H1 (cell line): ENCODE data around the gene SPINT1. TPM values are rescaled to one million over a fixed set of nuclear protein-coding genes. Genes with fewer than 3 reads are reported as not detected.

Experiments used
- CTCF ChIA-PET: fragments of 300-600 bp; sonication (Branson Sonifier 250); formaldehyde crosslinking; loops from one replicate; lab custom pipeline; 2021; ENCODE audit not compliant: partially characterized antibody; lab: Charles Lee
- POLR2A ChIA-PET: fragments of 300-600 bp; sonication (Branson Sonifier 250); formaldehyde crosslinking; loops from one replicate; lab custom pipeline; 2021; ENCODE audit warnings: inconsistent platforms; ENCODE audit not compliant: partially characterized antibody; lab: Charles Lee
- DNase-seq, 2 experiments: peaks; one replicate each; pipeline versions ENCODE4 v3.0.0 to v3.0.0-alpha.2; 2010 to 2022; ENCODE audit warnings: low spot score in 2 of 2, low read depth in 1 of 2, mixed read lengths in 1 of 2
- FAIRE-seq: peaks from 2 replicates; lab custom pipeline; 2011; peaks lifted over from hg19 to GRCh38; lab: Jason Lieb, UNC
- H2AFZ ChIP-seq: 2 replicates; pipeline ENCODE4 v1.8.1; 2012; ENCODE audit warnings: low read length, inconsistent platforms
- H2AK5ac ChIP-seq: 2 replicates; pipeline ENCODE4 v1.6.1; 2013; ENCODE audit warnings: low read depth, low read length
- H2BK120ac ChIP-seq: replicated peaks from 2 replicates; pipeline ENCODE3; 2013; ENCODE audit warnings: low read depth, low read length, inconsistent platforms
- H2BK12ac ChIP-seq: 2 replicates; pipeline ENCODE4 v1.6.1; 2013; ENCODE audit warnings: low read depth, low read length
- H2BK15ac ChIP-seq: 2 replicates; pipeline ENCODE4 v1.6.1; 2013; ENCODE audit warnings: low read length
- H2BK20ac ChIP-seq: 2 replicates; pipeline ENCODE4 v1.6.1; 2013; ENCODE audit warnings: low read length
- H2BK5ac ChIP-seq: 2 replicates; pipeline ENCODE4 v1.6.1; 2013; ENCODE audit warnings: low read depth, low read length
- H3K14ac ChIP-seq: 2 replicates; pipeline ENCODE4 v1.6.1; 2013; ENCODE audit warnings: inconsistent platforms; ENCODE audit not compliant: insufficient read length
- H3K18ac ChIP-seq: 2 replicates; pipeline ENCODE4 v1.6.1; 2013; ENCODE audit warnings: low read length; ENCODE audit errors: extremely low read depth
- H3K23ac ChIP-seq: 2 replicates; pipeline ENCODE4 v1.6.1; 2013; ENCODE audit warnings: inconsistent platforms; ENCODE audit not compliant: insufficient read length
- H3K23me2 ChIP-seq: 2 replicates; pipeline ENCODE4 v1.6.1; 2013; ENCODE audit warnings: low read depth, low read length
- H3K27ac ChIP-seq: 2 replicates; pipeline ENCODE4 v1.6.1; 2011; ENCODE audit warnings: low read depth, low read length, inconsistent platforms
- H3K27me3 ChIP-seq, 4 experiments: replicated peaks in 1 of 4; 1 replicate in 1 of 4; 2 replicates in 3 of 4; pipeline versions ENCODE4 v1.6.1 to v1.8.1; 2011 to 2013; ENCODE audit warnings: low read length in 3 of 4, mild to moderate bottlenecking in 3 of 4, inconsistent platforms in 2 of 4, mixed read lengths in 2 of 4, moderate library complexity in 1 of 4; ENCODE audit not compliant: control insufficient read depth in 3 of 4, insufficient read depth in 3 of 4; ENCODE audit errors: extremely low read depth in 1 of 4
- H3K36me3 ChIP-seq, 4 experiments: 2 replicates each; pipeline versions ENCODE4 v1.6.1 to v1.8.1; 2011 to 2013; ENCODE audit warnings: mild to moderate bottlenecking in 4 of 4, low read length in 3 of 4, moderate library complexity in 2 of 4, control low read depth in 1 of 4, inconsistent platforms in 1 of 4; ENCODE audit not compliant: insufficient read depth in 4 of 4, control insufficient read depth in 2 of 4
- H3K4ac ChIP-seq: replicated peaks from 2 replicates; pipeline ENCODE3; 2013; ENCODE audit warnings: low read length, low read depth, mixed read lengths, inconsistent platforms; ENCODE audit not compliant: insufficient read length
- H3K4me1 ChIP-seq, 4 experiments: replicated peaks in 1 of 4; 1 replicate in 1 of 4; 2 replicates in 3 of 4; pipeline versions ENCODE4 v1.6.1 to v1.8.1; 2011 to 2013; ENCODE audit warnings: low read length in 3 of 4, inconsistent platforms in 2 of 4, mixed read lengths in 1 of 4; ENCODE audit not compliant: insufficient read depth in 4 of 4, control insufficient read depth in 3 of 4
- H3K4me2 ChIP-seq, 2 experiments: 2 replicates each; pipeline versions ENCODE4 v1.6.1 to v1.8.1; 2011 to 2013; ENCODE audit warnings: low read depth in 2 of 2, low read length in 2 of 2, control low read depth in 1 of 2, inconsistent platforms in 1 of 2, mild to moderate bottlenecking in 1 of 2; ENCODE audit not compliant: insufficient read depth in 1 of 2
- H3K4me3 ChIP-seq, 4 experiments: fragments of 200-600, 300-600 bp in 1 of 4; sonication (generic), shearing (Covaris generic), sonication (Bioruptor Twin) in 1 of 4; 2 replicates each; pipeline versions ENCODE4 v1.5.1 to v1.8.1; 2011 to 2016; ENCODE audit warnings: low read length in 4 of 4, low read depth in 3 of 4, control low read depth in 2 of 4, inconsistent platforms in 2 of 4, mild to moderate bottlenecking in 2 of 4, mixed read lengths in 1 of 4, moderate library complexity in 1 of 4; ENCODE audit not compliant: insufficient read depth in 2 of 4; ENCODE audit errors: extremely low read depth in 1 of 4
- H3K56ac ChIP-seq: replicated peaks from 2 replicates; pipeline ENCODE3; 2013; ENCODE audit warnings: low read depth, mild to moderate bottlenecking, mixed read lengths, low read length, inconsistent platforms; ENCODE audit not compliant: insufficient read length
- H3K79me1 ChIP-seq: 2 replicates; pipeline ENCODE4 v1.6.1; 2013; ENCODE audit warnings: low read depth, low read length, control low read depth
- H3K79me2 ChIP-seq, 2 experiments: 2 replicates each; pipeline versions ENCODE4 v1.6.1 to v1.8.1; 2012 to 2013; ENCODE audit warnings: low read length in 2 of 2, mild to moderate bottlenecking in 2 of 2, inconsistent platforms in 1 of 2; ENCODE audit not compliant: insufficient read depth in 2 of 2, control insufficient read depth in 1 of 2
- H3K9ac ChIP-seq, 4 experiments: replicated peaks in 1 of 4; 1 replicate in 1 of 4; 2 replicates in 3 of 4; pipeline versions ENCODE4 v1.6.1 to v1.8.1; 2011 to 2013; ENCODE audit warnings: low read depth in 3 of 4, low read length in 3 of 4, control low read depth in 2 of 4, mild to moderate bottlenecking in 2 of 4, moderate library complexity in 2 of 4, inconsistent platforms in 1 of 4; ENCODE audit errors: extremely low read depth in 1 of 4
- H3K9me3 ChIP-seq, 2 experiments: 2 replicates each; pipeline versions ENCODE4 v1.6.1 to v1.8.1; 2012 to 2013; ENCODE audit warnings: mild to moderate bottlenecking in 2 of 2, moderate library complexity in 2 of 2, control low read depth in 1 of 2, inconsistent platforms in 1 of 2, low read depth in 1 of 2, low read length in 1 of 2, mixed read lengths in 1 of 2; ENCODE audit not compliant: insufficient read depth in 2 of 2
- H4K20me1 ChIP-seq, 2 experiments: replicated peaks in 1 of 2; 2 replicates each; pipeline versions ENCODE3 to v1.8.1; 2011 to 2013; ENCODE audit warnings: inconsistent platforms in 2 of 2, low read length in 2 of 2, mild to moderate bottlenecking in 1 of 2; ENCODE audit not compliant: insufficient read depth in 2 of 2, control insufficient read depth in 1 of 2
- H4K5ac ChIP-seq: 2 replicates; pipeline ENCODE4 v1.6.1; 2013; ENCODE audit warnings: low read length, low read depth, mixed read lengths, inconsistent platforms; ENCODE audit not compliant: insufficient read length
- H4K8ac ChIP-seq: 2 replicates; pipeline ENCODE4 v1.8.0; 2013; ENCODE audit warnings: mild to moderate bottlenecking, moderate library complexity, low read length, inconsistent platforms; ENCODE audit not compliant: insufficient read depth; ENCODE audit errors: extremely low read depth
- H4K91ac ChIP-seq: replicated peaks from 2 replicates; pipeline ENCODE3; 2013; ENCODE audit warnings: low read length, mixed read lengths, inconsistent platforms; ENCODE audit not compliant: insufficient read length
- ATF3 ChIP-seq: IDR thresholded peaks from 2 replicates; pipeline ENCODE4 v1.6.1; 2011; ENCODE audit warnings: low read depth, mild to moderate bottlenecking, low read length; ENCODE audit not compliant: insufficient read depth
- CHD1 ChIP-seq: IDR thresholded peaks from 2 replicates; pipeline ENCODE4 v1.6.1; 2012; ENCODE audit warnings: low read depth, low read length, improper control_type of control experiment
- GABPA ChIP-seq: IDR thresholded peaks from 2 replicates; pipeline ENCODE4 v1.6.1; 2011; ENCODE audit warnings: mild to moderate bottlenecking, low read length, moderate library complexity, borderline replicate concordance; ENCODE audit not compliant: insufficient read depth
- HDAC6 ChIP-seq: IDR thresholded peaks from one replicate; pipeline ENCODE4 v1.7.1; 2012; ENCODE audit warnings: low read depth, mild to moderate bottlenecking, inconsistent platforms, low read length, moderate library complexity
- JUND ChIP-seq: IDR thresholded peaks from 2 replicates; pipeline ENCODE4 v1.6.1; 2011; ENCODE audit warnings: mild to moderate bottlenecking, improper control_type of control experiment, low read length
- KDM4A ChIP-seq: IDR thresholded peaks from one replicate; pipeline ENCODE4 v1.7.1; 2012; ENCODE audit warnings: low read depth, mild to moderate bottlenecking, moderate library complexity, low read length, inconsistent platforms; ENCODE audit not compliant: severe bottlenecking
- RFX5 ChIP-seq: IDR thresholded peaks from 2 replicates; pipeline ENCODE4 v1.6.1; 2011; ENCODE audit warnings: low read depth, low read length, improper control_type of control experiment, borderline replicate concordance
- SAP30 ChIP-seq: fragments of 300-600 bp; sonication (generic); IDR thresholded peaks from 2 replicates; pipeline ENCODE4 v1.7.1; 2012; ENCODE audit warnings: low read length, moderate library complexity, mild to moderate bottlenecking, inconsistent platforms; ENCODE audit not compliant: insufficient read depth, insufficient replicate concordance
- TAF1 ChIP-seq: IDR thresholded peaks from 2 replicates; pipeline ENCODE4 v1.6.1; 2011; ENCODE audit warnings: mild to moderate bottlenecking, low read depth, low read length
- TAF7 ChIP-seq: optimal IDR thresholded peaks from 2 replicates; pipeline ENCODE3; 2011; ENCODE audit warnings: low read depth, mild to moderate bottlenecking, inconsistent platforms, low read length, moderate library complexity, borderline replicate concordance
- WGBS, 2 experiments: shearing (Covaris generic) in 1 of 2; methylation state at CpG; one replicate each; pipeline versions ENCODE4 v1.1.6 to v1.1.7; 2013 to 2015; ENCODE audit warnings: low lambda C conversion rate in 2 of 2, mixed read lengths in 2 of 2, inconsistent platforms in 1 of 2, low coverage in 1 of 2, missing lambda C conversion rate in 1 of 2; ENCODE audit not compliant: insufficient replicate concordance in 2 of 2, insufficient coverage in 1 of 2, insufficient read length in 1 of 2; ENCODE audit errors: extremely low coverage in 1 of 2, missing lambda C conversion rate in 1 of 2; 5-methylcytosine and 5-hydroxymethylcytosine counted together
- polyA plus RNA-seq, 7 experiments: library from polyadenylated mRNA; depleted of rRNA in 3 of 7; stranded (reverse) in 5 of 7; unstranded in 2 of 7; fragments of >200 nt in 5 of 7; fragments of 200-250 nt in 2 of 7; gene quantifications; 1 replicate in 5 of 7; 2 replicates in 1 of 7; 4 replicates in 1 of 7; pipeline versions ENCODE4 v1.2.1 to v1.2.3, GENCODE V29; 2011 to 2013; ENCODE audit warnings: missing spikeins in 2 of 7, mixed read lengths in 2 of 7
- total RNA-seq: library from RNA; stranded (reverse); fragmentation: NEBNext Ultra II Directional; extraction: Animal tissue kit (Norgen Biotek cat#: 25700); gene quantifications from 2 replicates; pipeline ENCODE4 v1.2.1, GENCODE V29; 2021

SPINT1 gene
- total and polyA plus RNA-seq, 2 of the 8 experiments (the other 6 are each of a cell fraction or from before 2014, with no cell fraction given): 117 to 155 TPM

- Histone ChIP-seq H3K4me2 (no peak overlapping the region), H3K14ac (no peak overlapping the region), H3K18ac (no peak overlapping the region), H2BK15ac (no peak overlapping the region), H3K56ac (no peak overlapping the region), H2BK12ac (no peak overlapping the region), H4K8ac (no peak overlapping the region), H3K4ac (no peak overlapping the region), H2BK5ac (no peak overlapping the region), H3K27ac (no peak overlapping the region), H3K79me2 (no peaks in the 10 kb centered on the region), H3K9me3 (no peaks in the 10 kb centered on the region), H2BK20ac (no peak overlapping the region), H3K23me2 (no peaks in the 10 kb centered on the region), H3K23ac (no peak overlapping the region), H4K5ac (no peak overlapping the region), H4K91ac (no peak overlapping the region), H3K27me3 (no peaks in the 10 kb centered on the region), H3K9ac (no peak overlapping the region), H3K79me1 (peaks cover 3% of the 10 kb centered on the region; the same call in 1 of the 2 replicates), H3K4me3 (no peak overlapping the region; a peak in 1 of 8 replicates)
- 87% methylated on average over 10 of the region's 10 CpGs; no CpG with 5 or more reads in 1 of the 2 experiments for WGBS, 2 experiments
- DNase-seq: no peak
- FAIRE-seq: no peak
- TF ChIP-seq RFX5 (no peak), JUND (no peak), GABPA (no peak), CHD1 (no peak), KDM4A (no peak), SAP30 (no peak), HDAC6 (no peak), TAF7 (no peak), ATF3 (no peak), TAF1 (no peak)
- TF ChIP-seq, all 59 proteins: peak for 0
- no peak overlapping the region for H2AFZ ChIP-seq
- peaks cover 12 to 27% (median 26%) of the 10 kb centered on the region in 4 experiments; a peak in 7 of 8 replicates for H3K36me3 ChIP-seq
- CTCF ChIA-PET: interaction anchor here (0.7 to 8.6 kb wide), 38 partner anchors 14 to 231 kb away, joined by 3 to 208 read pairs (median 6); partner anchors contain the start of genes DNAJC17, GCHFR, PPP1R14D and SPINT1
- H3K4me1 ChIP-seq: peaks cover 0 to 3% (median 0%) of the 10 kb centered on the region in 4 experiments; a peak in 1 of 7 replicates
- no peak overlapping the region for H2AK5ac ChIP-seq
- POLR2A ChIA-PET: interaction anchor here (0.8 to 5.6 kb wide), 16 partner anchors 8 to 98 kb away, joined by 3 to 49 read pairs (median 5); partner anchors contain the start of genes CHAC1, DNAJC17, GCHFR and PPP1R14D
- peaks cover 0 to 3% of the 10 kb centered on the region in 2 experiments for H4K20me1 ChIP-seq
- H2BK120ac ChIP-seq: no peak overlapping the region
Observed at GRCh38 chr15:40858706-40859105, 14.9 kb downstream of the SPINT1 start.
